Coronary artery (tissue), 2 donors: ENCODE data around the gene SOD1.

Experiments
- DNase-seq: peaks from one replicate; pipeline ENCODE4 v3.0.0-alpha.2; 2017; ENCODE audit warnings: low spot score
- H3K27ac ChIP-seq, 2 donors: fragments of 200-600 bp; sonication (generic); one replicate each; pipeline ENCODE4 v1.5.1; 2016 to 2019
- H3K4me3 ChIP-seq: fragments of 200-600 bp; sonication (generic); 2 replicates; pipeline ENCODE4 v1.5.1; 2016; ENCODE audit warnings: mild to moderate bottlenecking, moderate library complexity
- TF ChIP-seq, protein P1 (sequence below): fragments of 200-600 bp; sonication (generic); IDR thresholded peaks from one replicate; pipeline ENCODE4 v1.5.1; 2019; ENCODE audit warnings: antibody characterized with exemption

The SOD1 gene

DNA sequence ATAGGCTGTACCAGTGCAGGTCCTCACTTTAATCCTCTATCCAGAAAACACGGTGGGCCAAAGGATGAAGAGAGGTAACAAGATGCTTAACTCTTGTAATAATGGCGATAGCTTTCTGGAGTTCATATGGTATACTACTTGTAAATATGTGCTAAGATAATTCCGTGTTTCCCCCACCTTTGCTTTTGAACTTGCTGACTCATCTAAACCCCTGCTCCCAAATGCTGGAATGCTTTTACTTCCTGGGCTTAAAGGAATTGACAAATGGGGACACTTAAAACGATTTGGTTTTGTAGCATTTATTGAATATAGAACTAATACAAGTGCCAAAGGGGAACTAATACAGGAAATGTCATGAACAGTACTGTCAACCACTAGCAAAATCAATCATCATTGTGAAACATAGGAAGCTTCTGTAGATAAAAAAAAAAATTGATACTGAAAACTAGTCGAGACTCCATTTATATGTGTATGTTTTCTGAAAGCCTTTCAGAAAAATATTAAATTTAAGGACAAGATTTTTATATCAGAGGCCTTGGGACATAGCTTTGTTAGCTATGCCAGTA, 7.0 kb downstream of the SOD1 start:
- no peak for DNase-seq
- TF ChIP-seq, protein P1, sequence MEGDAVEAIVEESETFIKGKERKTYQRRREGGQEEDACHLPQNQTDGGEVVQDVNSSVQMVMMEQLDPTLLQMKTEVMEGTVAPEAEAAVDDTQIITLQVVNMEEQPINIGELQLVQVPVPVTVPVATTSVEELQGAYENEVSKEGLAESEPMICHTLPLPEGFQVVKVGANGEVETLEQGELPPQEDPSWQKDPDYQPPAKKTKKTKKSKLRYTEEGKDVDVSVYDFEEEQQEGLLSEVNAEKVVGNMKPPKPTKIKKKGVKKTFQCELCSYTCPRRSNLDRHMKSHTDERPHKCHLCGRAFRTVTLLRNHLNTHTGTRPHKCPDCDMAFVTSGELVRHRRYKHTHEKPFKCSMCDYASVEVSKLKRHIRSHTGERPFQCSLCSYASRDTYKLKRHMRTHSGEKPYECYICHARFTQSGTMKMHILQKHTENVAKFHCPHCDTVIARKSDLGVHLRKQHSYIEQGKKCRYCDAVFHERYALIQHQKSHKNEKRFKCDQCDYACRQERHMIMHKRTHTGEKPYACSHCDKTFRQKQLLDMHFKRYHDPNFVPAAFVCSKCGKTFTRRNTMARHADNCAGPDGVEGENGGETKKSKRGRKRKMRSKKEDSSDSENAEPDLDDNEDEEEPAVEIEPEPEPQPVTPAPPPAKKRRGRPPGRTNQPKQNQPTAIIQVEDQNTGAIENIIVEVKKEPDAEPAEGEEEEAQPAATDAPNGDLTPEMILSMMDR, result no peak
- H3K27ac ChIP-seq, result no peak overlapping the region
- H3K4me3 ChIP-seq, result no peak overlapping the region

DNA sequence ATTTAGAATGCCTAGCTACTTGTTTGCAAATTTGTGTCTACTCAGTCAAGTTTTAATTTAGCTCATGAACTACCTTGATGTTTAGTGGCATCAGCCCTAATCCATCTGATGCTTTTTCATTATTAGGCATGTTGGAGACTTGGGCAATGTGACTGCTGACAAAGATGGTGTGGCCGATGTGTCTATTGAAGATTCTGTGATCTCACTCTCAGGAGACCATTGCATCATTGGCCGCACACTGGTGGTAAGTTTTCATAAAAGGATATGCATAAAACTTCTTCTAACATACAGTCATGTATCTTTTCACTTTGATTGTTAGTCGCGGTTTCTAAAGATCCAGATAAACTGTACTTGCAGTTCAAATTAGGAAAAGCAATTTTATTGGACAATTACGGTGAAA, 7.6 kb downstream of the SOD1 start:
- TF ChIP-seq, protein P1, result no peak
- Histone ChIP-seq H3K27ac (no peak overlapping the region), H3K4me3 (no peak overlapping the region)
- DNase-seq, result no peak

DNA sequence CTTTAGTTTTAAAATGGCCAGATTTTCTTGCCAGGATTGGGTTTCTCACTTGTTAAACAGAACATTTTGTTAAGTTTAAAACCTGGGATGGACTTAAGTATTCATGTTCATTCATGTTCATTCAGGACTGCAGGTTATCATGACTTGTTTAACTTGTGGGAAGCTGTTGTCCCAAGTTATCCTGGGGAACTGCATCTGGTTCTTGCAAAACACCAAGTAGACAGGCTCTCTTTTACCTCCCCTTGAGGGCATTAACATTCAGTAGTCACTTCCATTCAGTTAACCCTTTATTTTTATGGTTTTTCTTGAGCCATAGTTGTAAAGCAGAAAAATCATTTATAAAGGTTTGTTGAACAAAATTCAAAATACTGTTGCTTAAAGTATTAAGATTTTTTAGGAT, 8.1 kb downstream of the SOD1 start:
- Histone ChIP-seq H3K4me3 (no peak overlapping the region), H3K27ac (no peak overlapping the region)
- TF ChIP-seq, protein P1, result no peak
- DNase-seq, result no peak

DNA sequence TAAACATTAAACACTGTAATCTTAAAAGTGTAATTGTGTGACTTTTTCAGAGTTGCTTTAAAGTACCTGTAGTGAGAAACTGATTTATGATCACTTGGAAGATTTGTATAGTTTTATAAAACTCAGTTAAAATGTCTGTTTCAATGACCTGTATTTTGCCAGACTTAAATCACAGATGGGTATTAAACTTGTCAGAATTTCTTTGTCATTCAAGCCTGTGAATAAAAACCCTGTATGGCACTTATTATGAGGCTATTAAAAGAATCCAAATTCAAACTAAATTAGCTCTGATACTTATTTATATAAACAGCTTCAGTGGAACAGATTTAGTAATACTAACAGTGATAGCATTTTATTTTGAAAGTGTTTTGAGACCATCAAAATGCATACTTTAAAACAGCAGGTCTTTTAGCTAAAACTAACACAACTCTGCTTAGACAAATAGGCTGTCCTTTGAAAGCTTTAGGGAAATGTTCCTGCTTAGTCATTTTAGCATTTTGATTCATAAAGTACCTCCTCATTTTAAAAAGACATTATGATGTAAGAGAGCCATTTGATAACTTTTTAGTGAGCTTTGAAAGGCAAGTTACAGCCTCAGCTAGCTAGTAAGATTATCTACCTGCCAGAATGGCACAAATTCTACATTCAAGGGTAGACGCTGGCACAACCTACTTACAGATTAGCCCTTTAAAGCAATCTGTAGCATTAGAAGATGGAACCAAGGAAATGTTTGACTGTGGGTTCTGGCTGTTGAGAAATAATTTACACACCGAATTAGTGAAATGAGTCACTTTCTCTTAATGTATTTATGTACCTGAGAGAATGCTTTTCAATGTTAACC, 9.4 kb downstream of the SOD1 start:
- no peak for DNase-seq
- H3K27ac ChIP-seq, result no peak overlapping the region
- TF ChIP-seq, protein P1, result no peak
- H3K4me3 ChIP-seq, result no peak overlapping the region

DNA sequence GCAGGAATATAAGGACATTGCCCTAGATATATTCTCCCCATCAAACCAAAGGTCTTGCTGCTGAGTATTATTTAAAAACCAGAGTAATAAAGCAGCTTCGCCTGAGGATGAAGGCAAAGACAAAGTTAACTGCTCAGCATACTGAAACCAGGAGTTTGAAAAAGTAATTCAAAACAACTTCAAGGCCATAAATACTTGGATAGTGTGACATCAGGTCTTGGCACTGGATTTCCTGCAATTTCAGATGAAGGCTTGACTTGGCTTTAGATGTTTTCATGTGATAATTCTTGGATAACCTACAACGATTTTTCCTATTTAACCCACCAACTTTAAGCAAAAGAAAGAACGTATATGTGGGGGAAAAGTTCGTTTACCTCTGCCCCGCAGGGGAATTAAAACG, 10.6 kb downstream of the SOD1 start:
- TF ChIP-seq, protein P1, result no peak
- no peak overlapping the region for H3K27ac ChIP-seq
- no peak for DNase-seq
- no peak overlapping the region for H3K4me3 ChIP-seq

DNA sequence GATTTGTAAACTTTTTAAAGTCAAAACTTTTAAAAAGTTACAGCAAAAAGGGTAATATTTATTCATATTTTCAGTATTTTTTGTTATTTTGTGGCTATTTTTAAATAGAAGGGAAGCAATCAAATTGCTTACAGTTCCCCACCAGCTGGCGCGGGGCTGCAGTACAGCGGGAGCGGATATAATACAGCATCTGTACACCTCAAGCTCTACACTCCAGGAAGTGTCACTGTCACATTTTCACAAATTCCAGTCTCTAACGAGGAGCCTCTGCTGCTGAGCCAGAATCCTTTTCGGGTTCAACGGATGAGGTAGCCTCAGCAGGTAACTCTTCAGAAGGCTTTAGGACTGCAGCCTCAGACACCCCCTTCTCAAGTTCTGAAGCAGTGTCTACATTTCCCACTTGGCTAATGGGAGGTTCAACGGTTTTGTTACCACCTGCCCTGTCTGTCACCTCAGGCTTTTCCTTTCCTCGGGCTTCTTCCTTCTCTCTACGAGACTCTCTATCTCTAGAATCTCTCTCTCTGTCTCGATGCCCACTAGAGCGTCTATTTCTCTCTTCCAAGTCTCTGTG, 11.7 kb downstream of the SOD1 start:
- no peak for DNase-seq
- TF ChIP-seq, protein P1, result no peak
- no peak overlapping the region for H3K27ac ChIP-seq
- H3K4me3 ChIP-seq, result no peak overlapping the region

DNA sequence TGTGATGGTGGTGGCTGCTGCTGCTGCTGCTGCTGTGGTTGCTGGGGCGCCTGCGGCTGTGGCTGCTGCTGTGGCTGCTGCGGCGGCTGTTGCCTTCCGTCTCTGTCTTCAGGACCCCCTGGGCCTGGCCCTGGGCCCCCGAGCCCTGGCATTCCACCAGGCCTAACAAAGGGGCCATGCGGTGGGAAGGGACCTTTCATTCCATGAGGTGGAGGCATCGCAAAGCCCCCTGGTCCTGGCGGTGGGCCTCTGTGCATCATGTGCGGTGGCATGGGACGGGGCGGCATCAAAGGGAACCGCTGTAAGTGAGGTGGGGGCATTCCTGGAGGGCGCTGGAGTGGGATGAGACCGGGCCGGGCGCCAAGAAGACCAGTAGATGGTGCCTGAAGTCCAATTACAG, 12.4 kb downstream of the SOD1 start:
- no peak overlapping the region for H3K4me3 ChIP-seq
- TF ChIP-seq, protein P1, result no peak
- no peak overlapping the region for H3K27ac ChIP-seq
- DNase-seq, result no peak
